Endothelial cell of umbilical vein (primary cell): ENCODE results near the gene CCDC27. TPM values are rescaled to one million over a fixed set of nuclear protein-coding genes. Genes with fewer than 3 reads are reported as not detected.

ENCODE experiments used
- BruUV-seq: library from RNA; stranded (reverse); fragments of 400-500 nt; replicated peaks from 2 replicates; lab custom pipeline; 2021; lab: Mats Ljungman, UMichigan
- CTCF ChIA-PET: fragments of 300-600, 350-600 bp; sonication (Branson Sonifier 250); formaldehyde crosslinking; loops from one replicate; lab custom pipeline; 2021; ENCODE audit warnings: antibody characterized with exemption, inconsistent platforms; lab: Charles Lee
- POLR2A ChIA-PET: fragments of 300-600, 350-600 bp; sonication (Branson Sonifier 250); formaldehyde crosslinking; loops from one replicate; lab custom pipeline; 2021; ENCODE audit warnings: antibody characterized with exemption, inconsistent platforms; lab: Charles Lee
- DNase-seq: peaks from one replicate; pipeline ENCODE4 v3.0.0-alpha.2; 2011; ENCODE audit warnings: low read depth, low spot score
- FAIRE-seq: peaks from 2 replicates; lab custom pipeline; 2011; peaks lifted over from hg19 to GRCh38; lab: Jason Lieb, UNC
- H2AFZ ChIP-seq: 2 replicates; pipeline ENCODE4 v1.6.0; 2012; ENCODE audit warnings: low read depth, low read length, control low read depth, inconsistent platforms
- H3K27ac ChIP-seq: 2 replicates; pipeline ENCODE4 v1.5.1; 2011; ENCODE audit warnings: low read depth, mild to moderate bottlenecking, control low read depth, low read length, moderate library complexity; ENCODE audit not compliant: insufficient read depth
- H3K27me3 ChIP-seq, 2 experiments: 2 replicates each; pipeline versions ENCODE4 v1.6.0 to v1.6.1; 2011; ENCODE audit warnings: low read length in 2 of 2, mixed read lengths in 1 of 2; ENCODE audit not compliant: control insufficient read depth in 2 of 2, insufficient read depth in 2 of 2
- H3K36me3 ChIP-seq, 2 experiments: 2 replicates in 1 of 2; 3 replicates in 1 of 2; pipeline ENCODE4 v1.5.1; 2011; ENCODE audit warnings: low read length in 2 of 2, mild to moderate bottlenecking in 1 of 2, moderate library complexity in 1 of 2; ENCODE audit not compliant: control insufficient read depth in 2 of 2, insufficient read depth in 2 of 2; ENCODE audit errors: extremely low read depth in 1 of 2
- H3K4me1 ChIP-seq: 3 replicates; pipeline ENCODE4 v1.5.1; 2011; ENCODE audit warnings: mild to moderate bottlenecking, low read length; ENCODE audit not compliant: control insufficient read depth, insufficient read depth; ENCODE audit errors: extremely low read depth
- H3K4me2 ChIP-seq: 2 replicates; pipeline ENCODE4 v1.6.1; 2011; ENCODE audit warnings: low read length, control low read depth, mixed read lengths; ENCODE audit not compliant: insufficient read depth
- H3K4me3 ChIP-seq, 3 experiments: fragments of 200-600 bp in 1 of 3; sonication (generic), shearing (Covaris generic) in 1 of 3; replicated peaks in 1 of 3; 2 replicates each; pipeline ENCODE4 v1.5.1; 2011 to 2016; ENCODE audit warnings: control low read depth in 3 of 3, low read length in 3 of 3, mild to moderate bottlenecking in 2 of 3, inconsistent platforms in 1 of 3, low read depth in 1 of 3, moderate library complexity in 1 of 3; ENCODE audit not compliant: insufficient read depth in 1 of 3
- H3K79me2 ChIP-seq: 2 replicates; pipeline ENCODE4 v1.6.0; 2012; ENCODE audit warnings: low read length, inconsistent platforms; ENCODE audit not compliant: control insufficient read depth, insufficient read depth
- H3K9ac ChIP-seq: replicated peaks from 2 replicates; pipeline ENCODE3; 2011; ENCODE audit warnings: low read length, control low read depth; ENCODE audit not compliant: insufficient read depth; ENCODE audit errors: extremely low read depth
- H3K9me1 ChIP-seq: replicated peaks from 3 replicates; pipeline ENCODE4 v1.6.0; 2011; ENCODE audit warnings: mild to moderate bottlenecking, low read length; ENCODE audit not compliant: control insufficient read depth, insufficient read depth; ENCODE audit errors: extremely low read depth
- H3K9me3 ChIP-seq: replicated peaks from 2 replicates; pipeline ENCODE4 v1.5.1; 2012; ENCODE audit warnings: low read length, inconsistent platforms; ENCODE audit not compliant: control insufficient read depth, insufficient read depth
- H4K20me1 ChIP-seq: replicated peaks from 2 replicates; pipeline ENCODE3; 2011; ENCODE audit warnings: mild to moderate bottlenecking, low read length; ENCODE audit not compliant: control insufficient read depth, insufficient read depth; ENCODE audit errors: extremely low read depth
- EZH2 ChIP-seq: IDR thresholded peaks from 2 replicates; pipeline ENCODE4 v1.6.1; 2012; ENCODE audit warnings: borderline replicate concordance, low read depth, mild to moderate bottlenecking, moderate library complexity, low read length, inconsistent platforms; ENCODE audit not compliant: severe bottlenecking
- FOS ChIP-seq: IDR thresholded peaks from 2 replicates; pipeline ENCODE4 v1.6.1; 2011; ENCODE audit warnings: mild to moderate bottlenecking, low read length, moderate library complexity, borderline replicate concordance; ENCODE audit not compliant: insufficient read depth
- GATA2 ChIP-seq: IDR thresholded peaks from 2 replicates; pipeline ENCODE4 v1.7.0; 2011; ENCODE audit warnings: low read depth, mild to moderate bottlenecking, moderate library complexity, mixed read lengths, low read length; ENCODE audit not compliant: insufficient read length, insufficient read depth
- JUN ChIP-seq: IDR thresholded peaks from 2 replicates; pipeline ENCODE4 v1.6.1; 2011; ENCODE audit warnings: borderline replicate concordance, low read depth; ENCODE audit not compliant: insufficient read length, insufficient read depth
- MYC ChIP-seq: IDR thresholded peaks from one replicate; pipeline ENCODE4 v1.6.1; 2011; ENCODE audit warnings: mild to moderate bottlenecking, low read depth, low read length
- POLR2A ChIP-seq: IDR thresholded peaks from 2 replicates; pipeline ENCODE4 v1.6.1; 2012; ENCODE audit warnings: low read depth, mild to moderate bottlenecking, control low read depth, low read length
- POLR2AphosphoS5 ChIP-seq: IDR thresholded peaks from 2 replicates; pipeline ENCODE4 v1.6.1; 2012; ENCODE audit warnings: low read depth, mild to moderate bottlenecking, control low read depth, low read length, moderate library complexity; ENCODE audit not compliant: insufficient read depth
- dilution Hi-C: fragments of 300-500 bp; cut with MboI; formaldehyde crosslinking; loops from one replicate; pipeline ENCODE4 v1.15.0; 2019; ENCODE audit warnings: low sequenced_read_pairs; ENCODE audit not compliant: extremely low pct_ligation_motif_present
- intact Hi-C: fragments of 100-400 bp; cut with micrococcal nuclease; formaldehyde crosslinking; loops from one replicate; pipeline ENCODE4 v1.10.0; 2022
- polyA plus RNA-seq, 4 experiments: library from polyadenylated mRNA; depleted of rRNA in 3 of 4; stranded (reverse) in 3 of 4; unstranded in 1 of 4; fragments of >200 nt; gene quantifications; 2 replicates each; pipeline versions ENCODE4 v1.2.1 to v1.2.3, GENCODE V29; 2011 to 2012; ENCODE audit warnings: missing spikeins in 1 of 4
- total RNA-seq: library from RNA; stranded (reverse); gene quantifications from 2 replicates; pipeline ENCODE4 v1.2.3, GENCODE V29; 2021
- TF ChIP-seq, protein P1 (sequence below): IDR thresholded peaks from 2 replicates; pipeline ENCODE4 v1.6.1; 2011; ENCODE audit not compliant: insufficient read depth, insufficient read length
- TF ChIP-seq, protein P2 (sequence below), 2 donors: IDR thresholded peaks; 1 replicate in 1 of 2; 2 replicates in 1 of 2; pipeline ENCODE4 v1.5.1; 2011; ENCODE audit warnings: low read length in 2 of 2, mild to moderate bottlenecking in 2 of 2, moderate library complexity in 2 of 2, control low read depth in 1 of 2, inconsistent platforms in 1 of 2, low read depth in 1 of 2; ENCODE audit not compliant: insufficient read depth in 1 of 2; ENCODE audit errors: extremely low read depth in 1 of 2

The CCDC27 gene
- total and polyA plus RNA-seq, 2 donors (not counting 3 experiments of a cell fraction or from before 2014, with no cell fraction given) = not detected

DNA sequence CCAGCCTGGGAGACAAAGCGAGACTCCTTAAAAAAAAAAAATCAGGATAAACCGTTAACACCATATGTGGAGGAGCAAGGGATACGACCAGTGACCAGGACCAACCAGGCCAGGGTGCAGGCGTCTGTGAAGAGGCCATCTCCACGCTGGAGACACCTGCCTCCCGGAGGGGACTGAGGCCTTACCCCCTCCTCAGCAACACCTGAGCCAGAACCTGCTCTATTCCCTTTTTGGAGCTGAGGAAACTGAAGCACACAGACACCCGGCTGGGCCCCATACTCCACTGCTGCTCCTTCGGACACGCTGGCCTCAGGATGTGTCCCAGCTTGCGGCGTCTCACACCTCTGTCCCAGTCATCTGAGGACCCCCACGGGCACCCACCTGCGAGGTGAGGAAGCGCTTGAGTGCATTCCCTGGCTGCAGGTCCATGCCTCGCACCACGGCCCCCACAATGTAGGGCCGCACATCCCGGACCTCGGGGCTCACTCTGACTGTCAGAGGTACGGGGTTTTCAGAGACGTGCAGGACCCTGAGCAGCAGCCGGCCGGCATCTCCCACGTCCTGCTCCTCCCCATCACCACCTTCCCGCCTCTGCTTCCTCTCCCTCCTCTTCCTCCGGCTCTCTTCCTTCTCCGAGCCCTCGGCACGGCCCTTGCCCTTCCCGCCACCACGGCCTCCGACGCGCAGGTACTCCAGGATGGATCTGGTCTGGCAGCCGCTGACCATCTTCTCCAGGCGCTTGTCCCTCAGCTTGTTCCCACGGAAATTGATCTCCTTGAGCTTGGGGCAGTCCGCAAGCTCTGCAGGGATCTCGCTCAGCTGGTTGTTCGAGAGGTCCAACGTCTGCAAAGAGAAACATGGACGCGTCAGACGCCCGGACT is 34.5 kb downstream of the CCDC27 start:
- Histone ChIP-seq H3K4me3 (no peak overlapping the region), H3K9ac (no peak overlapping the region), H3K9me1 (no peaks in the 10 kb centered on the region), H3K27me3 (no peaks in the 10 kb centered on the region), H3K4me2 (no peak overlapping the region), H3K36me3 (peaks cover 0 to 33% of the 10 kb centered on the region in 2 experiments), H3K27ac (no peak overlapping the region), H3K9me3 (no peaks in the 10 kb centered on the region), H4K20me1 (no peaks in the 10 kb centered on the region), H3K79me2 (peaks cover 14% of the 10 kb centered on the region), H2AFZ (no peak overlapping the region), H3K4me1 (no peaks in the 10 kb centered on the region)
- POLR2A ChIA-PET = interaction anchor here (0.6 kb wide), 1 partner anchor 17 kb away, joined by 3 read pairs; no protein-coding TSS in a partner anchor
- BruUV-seq = no TSS peak
- DNase-seq (no peak), FAIRE-seq (no peak)
- dilution Hi-C loops = no loop called here
- CTCF ChIA-PET = interaction anchor here (0.9 to 1.1 kb wide), 2 partner anchors 10 to 13 kb away, joined by 3 to 4 read pairs; partner anchors contain the start of gene LRRC47
- intact Hi-C loops = no loop called here
- TF ChIP-seq POLR2AphosphoS5 (no peak), JUN (no peak), EZH2 (no peak), POLR2A (no peak), GATA2 (no peak), FOS (no peak), MYC (no peak)
- TF ChIP-seq, protein P1, sequence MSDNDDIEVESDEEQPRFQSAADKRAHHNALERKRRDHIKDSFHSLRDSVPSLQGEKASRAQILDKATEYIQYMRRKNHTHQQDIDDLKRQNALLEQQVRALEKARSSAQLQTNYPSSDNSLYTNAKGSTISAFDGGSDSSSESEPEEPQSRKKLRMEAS = no peak
- TF ChIP-seq, protein P2, sequence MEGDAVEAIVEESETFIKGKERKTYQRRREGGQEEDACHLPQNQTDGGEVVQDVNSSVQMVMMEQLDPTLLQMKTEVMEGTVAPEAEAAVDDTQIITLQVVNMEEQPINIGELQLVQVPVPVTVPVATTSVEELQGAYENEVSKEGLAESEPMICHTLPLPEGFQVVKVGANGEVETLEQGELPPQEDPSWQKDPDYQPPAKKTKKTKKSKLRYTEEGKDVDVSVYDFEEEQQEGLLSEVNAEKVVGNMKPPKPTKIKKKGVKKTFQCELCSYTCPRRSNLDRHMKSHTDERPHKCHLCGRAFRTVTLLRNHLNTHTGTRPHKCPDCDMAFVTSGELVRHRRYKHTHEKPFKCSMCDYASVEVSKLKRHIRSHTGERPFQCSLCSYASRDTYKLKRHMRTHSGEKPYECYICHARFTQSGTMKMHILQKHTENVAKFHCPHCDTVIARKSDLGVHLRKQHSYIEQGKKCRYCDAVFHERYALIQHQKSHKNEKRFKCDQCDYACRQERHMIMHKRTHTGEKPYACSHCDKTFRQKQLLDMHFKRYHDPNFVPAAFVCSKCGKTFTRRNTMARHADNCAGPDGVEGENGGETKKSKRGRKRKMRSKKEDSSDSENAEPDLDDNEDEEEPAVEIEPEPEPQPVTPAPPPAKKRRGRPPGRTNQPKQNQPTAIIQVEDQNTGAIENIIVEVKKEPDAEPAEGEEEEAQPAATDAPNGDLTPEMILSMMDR (IDR thresholded peaks at IDR 0.05; ENCODE audit: extremely low read depth in 1 of 2, insufficient read depth in 1 of 2, low read depth in 1 of 2, low read length in 2 of 2) = no peak
